HCT116 (cell line): ENCODE data around the gene WDR17. TPM values are rescaled to one million over a fixed set of nuclear protein-coding genes. Genes with fewer than 3 reads are reported as not detected.
A peak's percentile ranks its signal among the peaks of the same experiment; 100 is the strongest.

Experiments
- ATAC-seq: fragments of 200-7000 bp; cut with Tn5 transposase; 2 replicates; pipeline ENCODE4 v1.9.1; 2020; ENCODE audit warnings: mild to moderate bottlenecking, moderate library complexity
- BruUV-seq: library from RNA; stranded (reverse); fragments of 400-500 nt; replicated peaks from 2 replicates; lab custom pipeline; 2021; lab: Mats Ljungman, UMichigan
- CTCF ChIA-PET: fragments of 300-600 bp; sonication (Branson Sonifier 250); formaldehyde crosslinking; loops from one replicate; lab custom pipeline; 2021; ENCODE audit warnings: antibody characterized with exemption; lab: Charles Lee
- POLR2A ChIA-PET: fragments of 300-600, 350-600 bp; sonication (Branson Sonifier 250); formaldehyde crosslinking; loops from one replicate; lab custom pipeline; 2021; ENCODE audit warnings: antibody characterized with exemption; lab: Charles Lee
- RAD21 ChIA-PET, 2 experiments: fragments of 300-600 bp; sonication (Branson Sonifier 250); formaldehyde crosslinking; loops; one replicate each; lab custom pipeline; 2023; ENCODE audit warnings: low total read pairs in 2 of 2; ENCODE audit not compliant: uncharacterized antibody in 2 of 2, unreplicated experiment in 2 of 2, low non-redundant PET in 1 of 2; lab: Charles Lee
- DNase-seq: peaks from one replicate; pipeline ENCODE4 v3.0.0-alpha.2; 2010; ENCODE audit warnings: low read depth, low spot score
- H2AFZ ChIP-seq: fragments of 200-600 bp; shearing (Covaris generic), sonication (generic); 2 replicates; pipeline ENCODE4 v1.6.1; 2017; ENCODE audit warnings: low read depth, mixed run types, mixed read lengths, antibody characterized with exemption, low read length; ENCODE audit not compliant: poor library complexity, severe bottlenecking
- H3K27ac ChIP-seq: 2 replicates; pipeline ENCODE4 v1.5.1; 2012; ENCODE audit warnings: low read depth, low read length
- H3K27me3 ChIP-seq: fragments of 200-600 bp; sonication (generic); 2 replicates; pipeline ENCODE4 v1.6.1; 2016; ENCODE audit warnings: mixed run types, low read length, mixed read lengths; ENCODE audit not compliant: insufficient read depth
- H3K36me3 ChIP-seq, 2 experiments: fragments of 200-500 bp in 1 of 2; fragments of 200-600 bp in 1 of 2; sonication (Bioruptor generic) in 1 of 2; sonication (generic) in 1 of 2; 2 replicates each; pipeline versions ENCODE4 v1.5.1 to v1.6.1; 2014 to 2016; ENCODE audit warnings: low read length in 2 of 2, inconsistent platforms in 1 of 2, mixed read lengths in 1 of 2, mixed run types in 1 of 2; ENCODE audit not compliant: insufficient read depth in 2 of 2, control insufficient read depth in 1 of 2
- H3K4me1 ChIP-seq, 2 experiments: fragments of 200-600 bp in 1 of 2; sonication (generic) in 1 of 2; 2 replicates each; pipeline versions ENCODE4 v1.5.1 to v1.6.1; 2012 to 2017; ENCODE audit warnings: low read length in 2 of 2, inconsistent platforms in 1 of 2, mild to moderate bottlenecking in 1 of 2, mixed read lengths in 1 of 2, mixed run types in 1 of 2, moderate library complexity in 1 of 2; ENCODE audit not compliant: insufficient read depth in 2 of 2, control insufficient read depth in 1 of 2
- H3K4me2 ChIP-seq: fragments of 200-600 bp; sonication (generic); 2 replicates; pipeline ENCODE4 v1.6.1; 2017; ENCODE audit warnings: mixed run types, low read length, mixed read lengths
- H3K4me3 ChIP-seq, 2 experiments: fragments of 200-600 bp in 1 of 2; sonication (generic) in 1 of 2; replicated peaks in 1 of 2; 2 replicates each; pipeline ENCODE4 v1.5.1; 2011 to 2016; ENCODE audit warnings: low read length in 2 of 2, control low read depth in 1 of 2, low read depth in 1 of 2, mild to moderate bottlenecking in 1 of 2, mixed read lengths in 1 of 2, mixed run types in 1 of 2
- H3K79me2 ChIP-seq: fragments of 200-600 bp; sonication (generic); 2 replicates; pipeline ENCODE4 v1.6.1; 2017; ENCODE audit warnings: mild to moderate bottlenecking, mixed run types, low read length, moderate library complexity, mixed read lengths; ENCODE audit not compliant: insufficient read depth
- H3K9ac ChIP-seq: fragments of 200-600 bp; sonication (generic); 2 replicates; pipeline ENCODE4 v1.6.1; 2016; ENCODE audit warnings: low read length, mixed read lengths
- H3K9me2 ChIP-seq: fragments of 200-600 bp; sonication (generic), shearing (Covaris generic); 2 replicates; pipeline ENCODE4 v1.6.1; 2017; ENCODE audit warnings: mixed run types, mild to moderate bottlenecking, moderate library complexity; ENCODE audit not compliant: insufficient read depth
- H3K9me3 ChIP-seq, 2 experiments: fragments of 200-500 bp in 1 of 2; fragments of 200-600 bp in 1 of 2; sonication (Bioruptor generic) in 1 of 2; sonication (generic) in 1 of 2; 2 replicates each; pipeline ENCODE4 v1.6.1; 2014 to 2017; ENCODE audit warnings: low read length in 2 of 2, mixed read lengths in 2 of 2, inconsistent platforms in 1 of 2, low read depth in 1 of 2, mild to moderate bottlenecking in 1 of 2, mixed run types in 1 of 2, moderate library complexity in 1 of 2; ENCODE audit not compliant: control insufficient read depth in 1 of 2, insufficient read depth in 1 of 2
- H4K20me1 ChIP-seq: fragments of 200-600 bp; sonication (generic), shearing (Covaris generic); 2 replicates; pipeline ENCODE4 v1.6.1; 2017; ENCODE audit warnings: mixed run types, mild to moderate bottlenecking, moderate library complexity; ENCODE audit not compliant: insufficient read depth
- CTCF ChIP-seq, 3 experiments: fragments of 200-600 bp in 1 of 3; sonication (generic) in 1 of 3; IDR thresholded peaks in 2 of 3; conservative IDR thresholded peaks in 1 of 3; 2 replicates each; pipeline ENCODE4 v1.5.1; 2012 to 2017; ENCODE audit warnings: low read depth in 2 of 3, low read length in 2 of 3, antibody characterized with exemption in 1 of 3, borderline replicate concordance in 1 of 3, control low read depth in 1 of 3, mild to moderate bottlenecking in 1 of 3, mixed read lengths in 1 of 3, mixed run types in 1 of 3, moderate library complexity in 1 of 3; ENCODE audit not compliant: insufficient read depth in 1 of 3
- EGR1 ChIP-seq: IDR thresholded peaks from 2 replicates; pipeline ENCODE4 v1.6.1; 2012; ENCODE audit warnings: low read depth
- FOSL1 ChIP-seq: IDR thresholded peaks from 2 replicates; pipeline ENCODE4 v1.6.1; 2012; ENCODE audit warnings: low read depth
- JUND ChIP-seq: IDR thresholded peaks from 2 replicates; pipeline ENCODE4 v1.6.1; 2012
- POLR2A ChIP-seq: IDR thresholded peaks from 2 replicates; pipeline ENCODE4 v1.7.0; 2011; ENCODE audit warnings: borderline replicate concordance; ENCODE audit not compliant: insufficient read depth, insufficient read length; ENCODE audit errors: extremely low read depth
- POLR2AphosphoS5 ChIP-seq: IDR thresholded peaks from 2 replicates; pipeline ENCODE4 v1.6.1; 2011; ENCODE audit warnings: mild to moderate bottlenecking, low read depth, low read length, moderate library complexity
- SP1 ChIP-seq: IDR thresholded peaks from 2 replicates; pipeline ENCODE4 v1.6.1; 2012; ENCODE audit warnings: low read depth
- TCF7L2 ChIP-seq: IDR thresholded peaks from 2 replicates; pipeline ENCODE4 v1.7.0; 2011; ENCODE audit warnings: borderline replicate concordance, inconsistent platforms; ENCODE audit not compliant: insufficient read depth, insufficient read length; ENCODE audit errors: extremely low read depth
- YY1 ChIP-seq: IDR thresholded peaks from 2 replicates; pipeline ENCODE4 v1.6.1; 2011; ENCODE audit warnings: low read length, low read depth, moderate library complexity, mild to moderate bottlenecking; ENCODE audit not compliant: insufficient replicate concordance; ENCODE audit errors: extremely low read depth
- ZBTB33 ChIP-seq: IDR thresholded peaks from 2 replicates; pipeline ENCODE4 v1.6.1; 2011; ENCODE audit warnings: mild to moderate bottlenecking, low read length, moderate library complexity; ENCODE audit not compliant: insufficient replicate concordance; ENCODE audit errors: extremely low read depth
- intact Hi-C: fragments of 100-400 bp; cut with micrococcal nuclease; formaldehyde crosslinking; loops from 2 replicates; pipeline ENCODE4 v1.10.0; 2022
- total RNA-seq: library from RNA; stranded (reverse); gene quantifications from one replicate; pipeline ENCODE4 v1.2.1, GENCODE V29; 2021; ENCODE audit not compliant: unreplicated experiment

The WDR17 gene
- total RNA-seq, 1 experiment from 2014 or later, result 0.20 TPM

- BruUV-seq, result no TSS peak
- H3K27me3 ChIP-seq, result no peaks in the 10 kb centered on the region
- no peaks in the 10 kb centered on the region for H4K20me1 ChIP-seq
- H3K4me3 ChIP-seq, result no peak overlapping the region
- H3K36me3 ChIP-seq, result no peaks in the 10 kb centered on the region
- H3K9ac ChIP-seq, result peak overlapping the region; percentile 29; the same call in 1 of the 2 replicates
- POLR2A ChIA-PET, result no interaction called here
- no peak overlapping the region for H3K27ac ChIP-seq
- H3K9me3 ChIP-seq, result no peaks in the 10 kb centered on the region
- CTCF ChIA-PET, result no interaction called here
- RAD21 ChIA-PET, result no interaction called here
- peak overlapping the region; percentile 92 for H2AFZ ChIP-seq
- peak; percentile 31; the same call in 1 of the 2 replicates for ATAC-seq
- H3K4me1 ChIP-seq, result peaks cover 2 to 36% of the 10 kb centered on the region in 2 experiments; a peak in 3 of 4 replicates
- TF ChIP-seq ZBTB33 (no peak), SP1 (peak; percentile 34; the same call in 1 of the 2 replicates), JUND (peak; percentile 26; the same call in 1 of the 2 replicates), POLR2AphosphoS5 (0 out of 2 replicates have a peak, but pooled peaks have one; percentile 22), POLR2A (no peak), YY1 (no peak), FOSL1 (peak; percentile 42; the same call in 1 of the 2 replicates), CTCF (IDR thresholded peaks at IDR 0.05 in 2 of 3, conservative IDR thresholded peaks at IDR 0.05 in 1 of 3; ENCODE audit: borderline replicate concordance in 1 of 3, insufficient read depth in 1 of 3, low read depth in 2 of 3, low read length in 2 of 3) (no peak), TCF7L2 (no peak), EGR1 (no peak)
- H3K4me2 ChIP-seq, result peak overlapping the region; percentile 97
- no peaks in the 10 kb centered on the region for H3K79me2 ChIP-seq
- peaks cover 3% of the 10 kb centered on the region; the same call in 1 of the 2 replicates for H3K9me2 ChIP-seq
- intact Hi-C loops, result no loop called here
- DNase-seq, result peak; percentile 29
These were observed 128.3 kb downstream of the WDR17 start for GRCh38 chr4:176193938-176194337.
